IMR-90 (cell line): ENCODE data around the gene ARHGEF33. TPM values are rescaled to one million over a fixed set of nuclear protein-coding genes. Genes with fewer than 3 reads are reported as not detected.

ENCODE experiments used
- ATAC-seq: fragments of 200-7000 bp; cut with Tn5 transposase; 2 replicates; pipeline ENCODE4 v1.9.1; 2020; ENCODE audit warnings: low read depth, mild to moderate bottlenecking, moderate library complexity
- BruUV-seq: library from RNA; stranded (reverse); fragments of 400-500 nt; replicated peaks from 2 replicates; lab custom pipeline; 2021; lab: Mats Ljungman, UMichigan
- CTCF ChIA-PET: fragments of 300-600 bp; formaldehyde crosslinking; extraction: SDS; loops from one replicate; lab custom pipeline; 2021; ENCODE audit warnings: antibody characterized with exemption; lab: Yijun Ruan, JAX
- POLR2A ChIA-PET: fragments of 300-600 bp; sonication (Branson Sonifier 250); formaldehyde crosslinking; loops from one replicate; lab custom pipeline; 2022; ENCODE audit warnings: antibody characterized with exemption; ENCODE audit not compliant: unreplicated experiment; lab: Charles Lee
- DNase-seq: peaks from one replicate; pipeline ENCODE4 v3.0.0; 2013
- H2AFZ ChIP-seq: replicated peaks from 2 replicates; pipeline ENCODE3; 2013; ENCODE audit warnings: low read length, mild to moderate bottlenecking; ENCODE audit not compliant: poor library complexity
- H2AK5ac ChIP-seq: 2 replicates; pipeline ENCODE4 v1.6.1; 2013; ENCODE audit warnings: low read depth, low read length, inconsistent platforms
- H2AK9ac ChIP-seq: replicated peaks from 2 replicates; pipeline ENCODE3; 2013; ENCODE audit warnings: mild to moderate bottlenecking, low read depth, low read length, moderate library complexity; ENCODE audit not compliant: poor library complexity
- H2BK120ac ChIP-seq: 2 replicates; pipeline ENCODE4 v1.6.1; 2013; ENCODE audit warnings: low read depth, low read length, inconsistent platforms
- H2BK15ac ChIP-seq: 3 replicates; pipeline ENCODE4 v1.6.1; 2013; ENCODE audit warnings: low read depth, low read length, inconsistent platforms
- H2BK20ac ChIP-seq: 2 replicates; pipeline ENCODE4 v1.6.1; 2013; ENCODE audit warnings: low read depth, mild to moderate bottlenecking, inconsistent platforms, low read length, moderate library complexity
- H2BK5ac ChIP-seq: 2 replicates; pipeline ENCODE4 v1.6.1; 2013; ENCODE audit warnings: mild to moderate bottlenecking, low read depth, low read length, inconsistent platforms; ENCODE audit not compliant: poor library complexity, severe bottlenecking
- H3K14ac ChIP-seq: replicated peaks from 2 replicates; pipeline ENCODE4 v1.6.1; 2013; ENCODE audit warnings: low read depth, low read length, inconsistent platforms
- H3K18ac ChIP-seq: 2 replicates; pipeline ENCODE4 v1.6.1; 2013; ENCODE audit warnings: low read depth, low read length, control low read depth
- H3K23ac ChIP-seq: 2 replicates; pipeline ENCODE4 v1.6.1; 2013; ENCODE audit warnings: low read depth, low read length, inconsistent platforms
- H3K27ac ChIP-seq: 2 replicates; pipeline ENCODE4 v1.5.1; 2013; ENCODE audit warnings: mild to moderate bottlenecking, control low read depth, low read length; ENCODE audit not compliant: insufficient read depth
- H3K27me3 ChIP-seq: 2 replicates; pipeline ENCODE4 v1.6.1; 2013; ENCODE audit warnings: low read length; ENCODE audit not compliant: control insufficient read depth, insufficient read depth
- H3K36me3 ChIP-seq: 2 replicates; pipeline ENCODE4 v1.6.1; 2013; ENCODE audit warnings: low read length, mixed read lengths; ENCODE audit not compliant: control insufficient read depth, insufficient read depth
- H3K4ac ChIP-seq: 2 replicates; pipeline ENCODE4 v1.6.1; 2013; ENCODE audit warnings: low read depth, low read length, inconsistent platforms
- H3K4me1 ChIP-seq: 2 replicates; pipeline ENCODE4 v1.6.1; 2013; ENCODE audit warnings: low read length, mixed read lengths; ENCODE audit not compliant: control insufficient read depth, insufficient read depth
- H3K4me2 ChIP-seq: 2 replicates; pipeline ENCODE4 v1.6.1; 2013; ENCODE audit warnings: low read depth, mild to moderate bottlenecking, control low read depth, low read length, moderate library complexity
- H3K4me3 ChIP-seq: 2 replicates; pipeline ENCODE4 v1.5.1; 2013; ENCODE audit warnings: low read depth, mild to moderate bottlenecking, control low read depth, low read length, moderate library complexity; ENCODE audit not compliant: insufficient read depth
- H3K56ac ChIP-seq: 2 replicates; pipeline ENCODE4 v1.6.1; 2013; ENCODE audit warnings: low read length, inconsistent platforms; ENCODE audit not compliant: insufficient read depth; ENCODE audit errors: extremely low read depth
- H3K79me1 ChIP-seq, 2 experiments: 2 replicates each; pipeline ENCODE4 v1.6.1; 2013; ENCODE audit warnings: low read length in 2 of 2, inconsistent platforms in 1 of 2, low read depth in 1 of 2
- H3K9ac ChIP-seq: 2 replicates; pipeline ENCODE4 v1.6.1; 2013; ENCODE audit warnings: low read depth, low read length, control low read depth
- H3K9me1 ChIP-seq: 2 replicates; pipeline ENCODE4 v1.6.1; 2013; ENCODE audit warnings: low read length, inconsistent platforms; ENCODE audit not compliant: insufficient read depth
- H3K9me3 ChIP-seq: 2 replicates; pipeline ENCODE4 v1.6.1; 2013; ENCODE audit warnings: low read length; ENCODE audit not compliant: control insufficient read depth, insufficient read depth
- H4K20me1 ChIP-seq: 2 replicates; pipeline ENCODE4 v1.6.1; 2013; ENCODE audit warnings: low read length, inconsistent platforms; ENCODE audit not compliant: insufficient read depth
- H4K5ac ChIP-seq: 2 replicates; pipeline ENCODE4 v1.6.1; 2013; ENCODE audit warnings: mild to moderate bottlenecking, low read depth, low read length, control low read depth
- H4K8ac ChIP-seq, 2 experiments: 2 replicates each; pipeline ENCODE4 v1.6.1; 2013; ENCODE audit warnings: low read depth in 2 of 2, low read length in 2 of 2, control low read depth in 1 of 2, inconsistent platforms in 1 of 2
- H4K91ac ChIP-seq: 2 replicates; pipeline ENCODE4 v1.6.1; 2013; ENCODE audit warnings: low read depth, low read length, inconsistent platforms; ENCODE audit not compliant: insufficient read depth
- BHLHE40 ChIP-seq: fragments of 150-350 bp; IDR thresholded peaks from 2 replicates; pipeline ENCODE4 v1.6.1; 2016; ENCODE audit warnings: mild to moderate bottlenecking, low read depth, low read length
- CEBPB ChIP-seq: IDR thresholded peaks from 2 replicates; pipeline ENCODE4 v1.6.1; 2012; ENCODE audit warnings: low read depth, low read length, improper control_type of control experiment
- CHD1 ChIP-seq: IDR thresholded peaks from 2 replicates; pipeline ENCODE4 v1.6.1; 2012; ENCODE audit warnings: low read depth, low read length, improper control_type of control experiment
- CTCF ChIP-seq: conservative IDR thresholded peaks from 2 replicates; pipeline ENCODE4 v1.5.1; 2012; ENCODE audit warnings: mild to moderate bottlenecking, low read depth, low read length, improper control_type of control experiment
- ELK1 ChIP-seq: fragments of 150-350 bp; IDR thresholded peaks from 2 replicates; pipeline ENCODE4 v1.6.1; 2016; ENCODE audit warnings: low read depth, mild to moderate bottlenecking, low read length, moderate library complexity, borderline replicate concordance
- FOS ChIP-seq: fragments of 150-350 bp; IDR thresholded peaks from 2 replicates; pipeline ENCODE4 v1.6.1; 2016; ENCODE audit warnings: low read depth, low read length
- MAFK ChIP-seq: IDR thresholded peaks from 2 replicates; pipeline ENCODE4 v1.6.1; 2012; ENCODE audit warnings: low read depth, low read length, improper control_type of control experiment
- MAZ ChIP-seq: IDR thresholded peaks from 2 replicates; pipeline ENCODE4 v1.6.1; 2012; ENCODE audit warnings: low read depth, mild to moderate bottlenecking, low read length, improper control_type of control experiment, moderate library complexity, borderline replicate concordance
- MXI1 ChIP-seq: IDR thresholded peaks from 2 replicates; pipeline ENCODE4 v1.6.1; 2012; ENCODE audit warnings: low read depth, mild to moderate bottlenecking, low read length, moderate library complexity, borderline replicate concordance
- NFE2L2 ChIP-seq: fragments of 150-350 bp; IDR thresholded peaks from 2 replicates; pipeline ENCODE4 v1.6.1; 2016; ENCODE audit warnings: low read depth, mild to moderate bottlenecking, low read length
- POLR2A ChIP-seq: IDR thresholded peaks from 2 replicates; pipeline ENCODE4 v1.6.1; 2012; ENCODE audit warnings: mild to moderate bottlenecking, low read depth, low read length
- RAD21 ChIP-seq: IDR thresholded peaks from 2 replicates; pipeline ENCODE4 v1.6.1; 2012; ENCODE audit warnings: low read length, improper control_type of control experiment
- RCOR1 ChIP-seq: IDR thresholded peaks from 2 replicates; pipeline ENCODE4 v1.6.1; 2012; ENCODE audit warnings: mild to moderate bottlenecking, low read length, improper control_type of control experiment; ENCODE audit not compliant: insufficient replicate concordance
- RFX5 ChIP-seq: IDR thresholded peaks from 2 replicates; pipeline ENCODE4 v1.8.0; 2012; ENCODE audit warnings: low read depth, mild to moderate bottlenecking, low read length, moderate library complexity
- SMC3 ChIP-seq: fragments of 150-350 bp; IDR thresholded peaks from 2 replicates; pipeline ENCODE4 v1.6.1; 2016; ENCODE audit warnings: low read depth, mild to moderate bottlenecking, antibody characterized with exemption, low read length, moderate library complexity
- USF2 ChIP-seq: fragments of 150-350 bp; IDR thresholded peaks from 2 replicates; pipeline ENCODE4 v1.6.1; 2017; ENCODE audit warnings: mild to moderate bottlenecking, antibody characterized with exemption, low read length, low read depth
- WGBS, 2 experiments: methylation state at CpG; one replicate each; pipeline versions ENCODE4 v1.1.5 to v1.1.7; 2013; ENCODE audit warnings: missing lambda C conversion rate in 2 of 2; ENCODE audit not compliant: insufficient read length in 1 of 2; ENCODE audit errors: extremely low coverage in 2 of 2; 5-methylcytosine and 5-hydroxymethylcytosine counted together
- dilution Hi-C: fragments of 300-500 bp; cut with HindIII; formaldehyde crosslinking; loops from one replicate; pipeline ENCODE4 v1.14.3; 2018; ENCODE audit warnings: low sequenced_read_pairs; ENCODE audit not compliant: unreplicated experiment
- in situ Hi-C: fragments of 300-500 bp; cut with MboI; formaldehyde crosslinking; loops from 3 replicates; pipeline ENCODE4 v1.14.3; 2019; ENCODE audit warnings: low sequenced_read_pairs, inconsistent platforms, mixed read lengths
- intact Hi-C: fragments of 100-400 bp; cut with micrococcal nuclease; formaldehyde crosslinking; loops from 2 replicates; pipeline ENCODE4 v1.10.0; 2022
- polyA plus RNA-seq, 3 experiments: library from polyadenylated mRNA; depleted of rRNA; stranded (reverse); fragments of >200 nt; gene quantifications; 2 replicates each; pipeline ENCODE4 v1.2.3, GENCODE V29; 2012; ENCODE audit warnings: low replicate concordance in 1 of 3
- total RNA-seq: library from RNA; depleted of rRNA; stranded (reverse); fragments of >200 nt; gene quantifications from 2 replicates; pipeline ENCODE4 v1.2.3, GENCODE V29; 2012

The ARHGEF33 gene
- total and polyA plus RNA-seq, 2 of the 4 experiments (the other 2 are of a cell fraction): 0.18 to 0.21 TPM

- Histone ChIP-seq H3K27me3 (no peaks in the 10 kb centered on the region), H3K4me1 (no peaks in the 10 kb centered on the region), H3K9me3 (no peaks in the 10 kb centered on the region), H2BK15ac (no peak overlapping the region), H3K14ac (no peak overlapping the region), H2AK5ac (no peak overlapping the region), H4K20me1 (no peaks in the 10 kb centered on the region; the same call in 1 of the 2 replicates), H3K9ac (no peak overlapping the region), H3K4ac (no peak overlapping the region), H4K5ac (no peak overlapping the region), H2AFZ (no peak overlapping the region), H3K4me2 (peak overlapping the region; percentile 31; the same call in 1 of the 2 replicates), H3K4me3 (no peak overlapping the region), H3K23ac (no peak overlapping the region), H3K18ac (no peak overlapping the region), H2AK9ac (no peak overlapping the region), H3K79me1 (peaks cover 0 to 4% of the 10 kb centered on the region in 2 experiments; a peak in 1 of 4 replicates), H4K8ac (no peak overlapping the region), H3K9me1 (0 out of 2 replicates have a peak, but pooled peaks cover 2% of the 10 kb centered on the region), H2BK5ac (no peak overlapping the region), H3K56ac (no peak overlapping the region), H2BK120ac (no peak overlapping the region), H2BK20ac (no peak overlapping the region), H4K91ac (no peak overlapping the region), H3K36me3 (peaks cover 22% of the 10 kb centered on the region), H3K27ac (no peak overlapping the region)
- in situ Hi-C loops (no loop called here), intact Hi-C loops (loop anchor here (10.0 kb wide), 1 partner anchor 123 kb away; the partner anchor contains the start of genes DHX57 and MORN2), dilution Hi-C loops (no loop called here)
- ATAC-seq (peak; percentile 96), DNase-seq (peak; percentile 98)
- BruUV-seq: no TSS peak
- CTCF ChIA-PET: no interaction called here
- TF ChIP-seq CTCF (no peak), POLR2A (no peak), RCOR1 (no peak), FOS (peak; percentile 44; the same call in 1 of the 2 replicates), CEBPB (peak; percentile 92), MAZ (no peak), RAD21 (no peak), ELK1 (no peak), BHLHE40 (no peak), NFE2L2 (peak; percentile 84), MAFK (peak; percentile 99), MXI1 (no peak), CHD1 (no peak), SMC3 (no peak), USF2 (no peak), RFX5 (no peak)
- WGBS, 2 experiments: no CpG with 5 or more reads among the region's 4 CpGs
- POLR2A ChIA-PET: no interaction called here
Measured at GRCh38 chr2:38997781-38998180, 108.1 kb downstream of the ARHGEF33 start.
